HepG2 (cell line): ENCODE data around the gene STKLD1. TPM values are rescaled to one million over a fixed set of nuclear protein-coding genes. Genes with fewer than 3 reads are reported as not detected.

Experiments used
- ATAC-seq: fragments of 200-7000 bp; cut with Tn5 transposase; 3 replicates; pipeline ENCODE4 v1.9.1; 2020; ENCODE audit warnings: mild to moderate bottlenecking, moderate library complexity
- BruUV-seq: library from RNA; stranded (reverse); fragments of 400-500 nt; replicated peaks from 2 replicates; lab custom pipeline; 2021; lab: Mats Ljungman, UMichigan
- CTCF ChIA-PET: fragments of 300-600 bp; formaldehyde crosslinking; extraction: SDS; loops from one replicate; lab custom pipeline; 2021; ENCODE audit warnings: low total read pairs, inconsistent platforms, low intra/inter-chr PET ratio; lab: Yijun Ruan, JAX
- POLR2A ChIA-PET: fragments of 350-600 bp; sonication (Branson Sonifier 250); formaldehyde crosslinking; loops from one replicate; lab custom pipeline; 2020; ENCODE audit warnings: antibody characterized with exemption, inconsistent platforms; lab: Yijun Ruan, JAX
- DNase-seq: peaks from one replicate; pipeline ENCODE4 v3.0.0-alpha.2; 2015; ENCODE audit warnings: low spot score
- FAIRE-seq: peaks from 3 replicates; lab custom pipeline; 2011; peaks lifted over from hg19 to GRCh38; lab: Jason Lieb, UNC
- H2AFZ ChIP-seq: one replicate; pipeline ENCODE4 v1.6.1; 2011; ENCODE audit warnings: low read length, inconsistent platforms
- H3K27ac ChIP-seq: fragments of 300-600 bp; 3 replicates; pipeline ENCODE4 v1.8.0; 2011; ENCODE audit warnings: mixed run types, mild to moderate bottlenecking, mixed read lengths, low read length, inconsistent platforms; ENCODE audit not compliant: insufficient read depth; ENCODE audit errors: extremely low read length
- H3K27me3 ChIP-seq, 2 experiments: fragments of 200-600 bp in 1 of 2; 2 replicates in 1 of 2; 3 replicates in 1 of 2; pipeline versions ENCODE4 v1.6.0 to v1.8.0; 2011; ENCODE audit warnings: low read length in 2 of 2, mild to moderate bottlenecking in 2 of 2, moderate library complexity in 2 of 2, inconsistent platforms in 1 of 2; ENCODE audit not compliant: insufficient read depth in 2 of 2, control insufficient read depth in 1 of 2
- H3K36me3 ChIP-seq, 2 experiments: fragments of 200-600 bp in 1 of 2; replicated peaks in 1 of 2; 2 replicates in 1 of 2; 3 replicates in 1 of 2; pipeline versions ENCODE4 v1.5.1 to v1.8.0; 2011; ENCODE audit warnings: low read length in 2 of 2, inconsistent platforms in 1 of 2; ENCODE audit not compliant: insufficient read depth in 2 of 2, control insufficient read depth in 1 of 2
- H3K4me1 ChIP-seq: 2 replicates; pipeline ENCODE4 v1.5.1; 2012; ENCODE audit warnings: low read length, inconsistent platforms; ENCODE audit not compliant: insufficient read depth
- H3K4me2 ChIP-seq: 2 replicates; pipeline ENCODE4 v1.6.0; 2011; ENCODE audit warnings: low read depth, low read length, inconsistent platforms
- H3K4me3 ChIP-seq, 3 experiments: fragments of 200-600 bp in 1 of 3; sonication (generic), shearing (Covaris generic) in 1 of 3; replicated peaks in 1 of 3; 2 replicates each; pipeline ENCODE4 v1.5.1; 2011 to 2016; ENCODE audit warnings: low read length in 3 of 3, inconsistent platforms in 2 of 3, low read depth in 2 of 3, mild to moderate bottlenecking in 2 of 3, control low read depth in 1 of 3, mixed read lengths in 1 of 3; ENCODE audit not compliant: insufficient read depth in 1 of 3
- H3K79me2 ChIP-seq: one replicate; pipeline ENCODE4 v1.6.1; 2011; ENCODE audit warnings: low read length, inconsistent platforms; ENCODE audit not compliant: insufficient read depth
- H3K9ac ChIP-seq: 2 replicates; pipeline ENCODE4 v1.6.0; 2011; ENCODE audit warnings: mild to moderate bottlenecking, low read depth, low read length, inconsistent platforms; ENCODE audit not compliant: insufficient read depth
- H3K9me3 ChIP-seq: 2 replicates; pipeline ENCODE4 v1.5.1; 2012; ENCODE audit warnings: mild to moderate bottlenecking, low read length
- H4K20me1 ChIP-seq: 2 replicates; pipeline ENCODE4 v1.6.0; 2011; ENCODE audit warnings: inconsistent platforms, mild to moderate bottlenecking, low read length, moderate library complexity; ENCODE audit not compliant: insufficient read depth
- BORCS8-MEF2B ChIP-seq: sonication (generic); formaldehyde crosslinking; IDR thresholded peaks from 2 replicates; pipeline ENCODE4 v1.8.0; 2022; ENCODE audit warnings: mild to moderate bottlenecking, missing genetic modification reagents
- KLF16 ChIP-seq, 2 experiments: sonication (generic) in 1 of 2; formaldehyde crosslinking in 1 of 2; IDR thresholded peaks; 2 replicates each; pipeline versions ENCODE4 v1.6.1 to v1.8.0; 2016 to 2023; ENCODE audit warnings: missing genetic modification reagents in 2 of 2, missing compliant biosample characterization in 1 of 2
- MYC ChIP-seq: sonication (generic); formaldehyde crosslinking; IDR thresholded peaks from 2 replicates; pipeline ENCODE4 v1.9.0; 2021; ENCODE audit warnings: missing genetic modification reagents, borderline replicate concordance
- REST ChIP-seq, 2 experiments: IDR thresholded peaks; 2 replicates each; pipeline ENCODE4 v1.6.1; 2011 to 2012; ENCODE audit warnings: low read length in 2 of 2, borderline replicate concordance in 1 of 2, low read depth in 1 of 2, mild to moderate bottlenecking in 1 of 2, moderate library complexity in 1 of 2
- SNAPC2 ChIP-seq: sonication (generic); formaldehyde crosslinking; IDR thresholded peaks from 2 replicates; pipeline ENCODE4 v1.8.1; 2022; ENCODE audit warnings: mild to moderate bottlenecking, missing genetic modification reagents
- THAP7 ChIP-seq: sonication (generic); formaldehyde crosslinking; IDR thresholded peaks from 2 replicates; pipeline ENCODE4 v1.8.1; 2023; ENCODE audit warnings: mild to moderate bottlenecking, missing genetic modification reagents
- XRCC5 ChIP-seq: fragments of 200-400 bp; formaldehyde crosslinking; optimal IDR thresholded peaks from 2 replicates; pipeline ENCODE3; 2017; ENCODE audit warnings: mild to moderate bottlenecking, low read length
- ZBTB1 ChIP-seq: sonication (generic); formaldehyde crosslinking; IDR thresholded peaks from 2 replicates; pipeline ENCODE4 v1.4.0; 2020; ENCODE audit warnings: missing genetic modification reagents, borderline replicate concordance
- ZNF124 ChIP-seq: sonication (generic); formaldehyde crosslinking; IDR thresholded peaks from 2 replicates; pipeline ENCODE4 v1.4.0; 2020; ENCODE audit warnings: missing genetic modification reagents
- ZNF574 ChIP-seq: sonication (generic); formaldehyde crosslinking; IDR thresholded peaks from 2 replicates; pipeline ENCODE4 v1.4.0; 2020; ENCODE audit warnings: missing genetic modification reagents
- WGBS: methylation state at CpG from one replicate; pipeline ENCODE4 v1.1.6; 2017; ENCODE audit warnings: low lambda C conversion rate; 5-methylcytosine and 5-hydroxymethylcytosine counted together
- in situ Hi-C: cut with HindIII; loops from 2 replicates; pipeline ENCODE4 v1.10.0; 2017; ENCODE audit warnings: low pct_unique_long_range_greater_than_20kb; ENCODE audit not compliant: extremely low pct_ligation_motif_present
- intact Hi-C: fragments of 100-400 bp; cut with micrococcal nuclease; formaldehyde crosslinking; loops from one replicate; pipeline ENCODE4 v1.10.0; 2022; ENCODE audit not compliant: unreplicated experiment
- polyA plus RNA-seq, 8 experiments: library from polyadenylated mRNA; depleted of rRNA in 3 of 8; stranded (reverse) in 7 of 8; unstranded in 1 of 8; fragments of >200 nt; fragmentation: Illumina TruSeq in 4 of 8; extraction: Trizol in 4 of 8; gene quantifications; 2 replicates each; pipeline versions ENCODE4 v1.2.1 to v1.2.3, GENCODE V29; 2011 to 2016; ENCODE audit warnings: low read depth in 4 of 8, missing spikeins in 1 of 8, mixed read lengths in 1 of 8; ENCODE audit not compliant: insufficient read depth in 1 of 8
- total RNA-seq, 5 experiments: library from RNA; depleted of rRNA; stranded (reverse); fragments of >200 nt; fragmentation: Illumina TruSeq; extraction: Trizol; gene quantifications; 2 replicates each; pipeline ENCODE4 v1.2.3, GENCODE V29; 2016; ENCODE audit warnings: low read depth in 1 of 5

STKLD1 gene
- total and polyA plus RNA-seq, 2 of the 13 experiments (the other 11 are each of a cell fraction or from before 2014, with no cell fraction given), result 1.5 to 2.2 TPM

DNA sequence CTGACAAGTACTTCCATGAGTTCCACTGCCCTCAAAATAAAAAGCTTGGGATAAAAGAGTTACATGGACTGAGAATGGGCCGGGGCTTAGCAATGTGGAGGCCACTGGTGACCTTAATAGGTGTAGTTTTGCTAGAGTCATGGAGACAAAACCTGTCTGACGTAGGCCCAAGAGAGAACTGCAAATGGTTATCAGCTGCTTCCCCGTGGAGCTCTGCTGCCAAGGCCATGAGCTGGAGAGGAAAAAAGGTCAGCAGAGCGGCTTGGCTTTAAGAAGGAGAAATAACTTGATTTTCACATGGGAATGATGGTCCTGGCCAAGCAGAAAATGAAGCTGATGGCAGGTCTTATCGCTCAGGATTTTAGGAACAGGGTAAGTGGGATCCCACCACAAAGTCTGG is 36.5 kb upstream of the STKLD1 start:
- no peak overlapping the region for H3K4me3 ChIP-seq
- DNase-seq (no peak), FAIRE-seq (no peak), ATAC-seq (no peak)
- H3K27ac ChIP-seq, result no peak overlapping the region
- no peak overlapping the region for H2AFZ ChIP-seq
- H3K9me3 ChIP-seq, result no peaks in the 10 kb centered on the region
- no peaks in the 10 kb centered on the region for H4K20me1 ChIP-seq
- in situ Hi-C loops (no loop called here), intact Hi-C loops (no loop called here)
- peaks cover 6 to 48% of the 10 kb centered on the region in 2 experiments; a peak in 4 of 5 replicates for H3K36me3 ChIP-seq
- H3K4me2 ChIP-seq, result no peak overlapping the region
- H3K79me2 ChIP-seq, result peaks cover 13% of the 10 kb centered on the region
- no peak for TF ChIP-seq ZNF574
- no peak for TF ChIP-seq SNAPC2 (CRISPR knock-in tag)
- no peak for TF ChIP-seq ZNF124 (CRISPR knock-in tag)
- no peak for TF ChIP-seq ZBTB1 (CRISPR knock-in tag)
- TF ChIP-seq THAP7 (CRISPR knock-in tag), result no peak
- no peak for TF ChIP-seq XRCC5
- no peak for TF ChIP-seq MYC (CRISPR knock-in tag)
- TF ChIP-seq BORCS8-MEF2B (CRISPR knock-in tag), result no peak
- no peak for TF ChIP-seq KLF16 (CRISPR knock-in tag; IDR thresholded peaks at IDR 0.05)
- TF ChIP-seq REST (IDR thresholded peaks at IDR 0.05; ENCODE audit: borderline replicate concordance in 1 of 2, low read depth in 1 of 2, low read length in 2 of 2), result no peak
- CTCF ChIA-PET, result no interaction called here
- POLR2A ChIA-PET, result interaction anchor here (0.9 kb wide), 1 partner anchor 8 kb away, joined by 4 read pairs; the partner anchor contains the start of genes MED22 and RPL7A
- BruUV-seq, result no TSS peak
- 90% methylated on average over 5 of the region's 5 CpGs for WGBS
- H3K9ac ChIP-seq, result no peak overlapping the region
- peaks cover 13% of the 10 kb centered on the region for H3K4me1 ChIP-seq
- no peaks in the 10 kb centered on the region; a peak in 1 of 5 replicates for H3K27me3 ChIP-seq
